ENCODE results near the gene TLL1.

TLL1 gene

GRCh38 chr4:166066936-166067335, 193.9 kb downstream of the TLL1 start:
- no peak for DNase-seq

DNA sequence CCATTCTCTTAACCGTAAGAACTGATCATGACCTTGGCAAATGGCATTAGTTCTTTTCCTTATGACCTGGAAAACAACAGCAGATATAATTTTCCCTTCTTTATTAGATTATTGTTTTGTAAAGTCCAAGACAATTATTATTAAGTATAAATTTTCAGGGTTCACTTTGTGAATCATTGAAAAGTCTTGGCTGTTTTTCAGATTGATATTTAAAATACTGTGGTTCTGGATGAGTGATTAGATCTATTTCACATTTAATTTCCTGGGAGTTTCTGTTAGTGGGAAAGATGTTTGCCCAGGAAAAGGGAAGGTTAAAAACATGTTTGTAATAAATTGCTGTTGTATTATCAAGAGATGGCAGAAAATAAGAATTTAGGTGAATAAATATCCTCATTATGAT, 194.9 kb downstream of the TLL1 start:
- no peak for DNase-seq

GRCh38 chr4:166073783-166074182, 200.7 kb downstream of the TLL1 start:
- DNase-seq: no peak

- DNase-seq: no peak
These were observed 202.6 kb downstream of the TLL1 start for GRCh38 chr4:166075599-166075998.

GRCh38 chr4:166077782-166078181, 204.7 kb downstream of the TLL1 start:
- no peak for DNase-seq

GRCh38 chr4:166078383-166078782, 205.3 kb downstream of the TLL1 start:
- DNase-seq: no peak

- no peak for DNase-seq
These were observed 205.9 kb downstream of the TLL1 start for GRCh38 chr4:166078955-166079354.

- DNase-seq: no peak
These were observed 214.5 kb downstream of the TLL1 start for GRCh38 chr4:166087569-166087968.

GRCh38 chr4:166088576-166088975, 215.5 kb downstream of the TLL1 start:
- DNase-seq: no peak

DNA sequence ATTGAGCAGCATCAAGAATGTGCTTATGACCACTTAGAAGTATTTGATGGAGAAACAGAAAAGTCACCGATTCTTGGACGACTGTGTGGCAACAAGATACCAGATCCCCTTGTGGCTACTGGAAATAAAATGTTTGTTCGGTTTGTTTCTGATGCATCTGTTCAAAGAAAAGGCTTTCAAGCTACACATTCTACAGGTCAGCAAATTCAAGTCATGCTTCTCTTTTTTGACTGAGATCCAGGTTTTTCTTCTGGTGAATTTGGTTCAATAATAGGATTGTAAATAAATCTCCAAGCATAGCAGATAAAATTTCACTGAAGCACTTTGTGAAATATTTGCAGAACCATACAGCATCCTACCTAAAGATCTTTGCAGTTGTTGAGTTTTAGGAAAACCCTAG, 218.1 kb downstream of the TLL1 start:
- DNase-seq: no peak

DNA sequence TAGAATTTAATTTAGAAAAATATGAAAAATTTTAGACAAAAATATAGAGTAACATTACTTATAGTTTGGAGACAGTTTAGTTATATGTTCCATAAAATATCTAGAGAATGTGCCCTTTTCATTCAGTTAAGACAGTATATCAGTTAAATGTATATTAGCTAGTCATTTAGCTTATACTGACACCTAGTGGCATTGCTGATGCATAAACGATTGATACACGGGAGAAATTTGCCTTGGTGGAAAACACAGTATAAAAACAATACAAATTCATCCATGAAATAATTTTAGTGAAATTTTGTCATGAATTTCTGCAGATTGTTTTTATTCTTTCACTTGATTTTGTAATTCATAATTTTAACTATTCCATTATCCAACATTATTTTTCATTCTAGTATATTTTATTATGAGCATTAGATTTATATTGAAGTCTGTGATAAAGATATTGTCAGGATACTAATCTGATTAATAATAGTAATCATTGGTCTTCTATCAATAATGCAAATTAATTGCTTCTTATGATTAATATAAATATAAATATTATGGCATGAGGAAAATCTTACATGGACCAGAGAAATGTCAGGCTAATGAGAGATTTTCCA, 219.0 kb downstream of the TLL1 start:
- no peak for DNase-seq

DNA sequence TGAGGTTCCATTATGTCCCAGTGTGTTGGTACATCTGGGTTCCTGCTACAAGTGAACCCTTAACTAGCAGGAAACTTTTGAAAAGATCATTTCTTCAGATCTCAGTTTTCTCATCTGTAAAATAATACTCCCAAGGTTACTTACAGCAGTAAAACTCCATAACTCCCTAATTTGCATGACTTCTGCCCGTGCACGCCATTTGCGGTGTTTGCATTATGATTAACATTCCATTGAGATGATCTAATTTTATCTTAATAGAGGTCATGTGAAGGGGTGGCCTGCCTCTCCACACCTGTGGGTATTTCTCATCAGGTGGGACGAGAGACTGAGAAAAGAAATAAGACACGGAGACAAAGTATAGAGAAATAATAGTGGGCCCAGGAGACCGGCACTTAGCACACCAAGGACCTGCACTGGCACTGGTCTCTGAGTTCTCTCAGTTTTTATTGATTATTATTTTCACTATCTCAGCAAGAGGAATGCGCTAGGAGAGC, 219.8 kb downstream of the TLL1 start:
- DNase-seq: no peak

- no peak for DNase-seq
These were observed 231.6 kb downstream of the TLL1 start for GRCh38 chr4:166104623-166105022.

- no peak for DNase-seq
These were observed 248.9 kb downstream of the TLL1 start for GRCh38 chr4:166121897-166122296.

GRCh38 chr4:166123546-166123945, 250.5 kb downstream of the TLL1 start:
- no peak for DNase-seq

DNA sequence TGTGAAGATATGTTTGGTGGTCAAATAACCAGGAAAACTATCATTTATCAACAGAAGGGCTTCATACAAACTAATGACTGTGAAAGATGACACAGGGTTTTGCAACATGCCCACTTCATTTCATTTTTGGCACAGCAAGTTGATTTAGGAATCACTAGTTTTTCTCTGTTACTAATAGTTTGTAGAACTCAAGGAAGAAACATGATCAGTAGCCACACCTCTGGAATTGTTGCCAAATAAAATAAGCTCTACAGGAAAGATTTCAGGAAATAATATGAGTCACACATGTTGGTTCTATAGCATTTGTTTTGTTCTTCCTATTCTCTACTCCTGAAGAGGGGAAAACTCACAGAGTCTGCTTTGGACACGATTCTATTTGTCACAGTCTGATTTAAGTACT, 255.4 kb downstream of the TLL1 start:
- no peak for DNase-seq

DNA sequence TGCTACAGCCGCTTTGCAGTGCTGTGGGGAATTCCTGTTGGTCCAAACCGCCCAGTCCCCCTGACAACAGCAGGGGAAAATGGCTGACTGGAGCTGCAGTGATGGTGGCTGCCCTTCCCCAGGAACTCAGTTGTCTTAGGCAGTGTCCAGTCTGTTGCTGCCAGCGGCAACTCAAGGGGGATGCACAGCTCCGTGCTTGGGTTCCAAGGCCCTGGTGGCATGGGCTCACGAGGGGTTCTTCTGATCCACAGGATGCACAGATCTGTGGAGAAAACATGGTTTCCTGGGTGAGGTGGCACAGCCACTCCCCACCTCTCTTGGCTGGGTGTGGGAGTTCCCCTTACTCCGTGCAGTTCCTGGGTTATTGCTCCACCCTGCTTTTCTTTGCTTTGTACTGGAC, 261.2 kb downstream of the TLL1 start:
- DNase-seq: no peak

GRCh38 chr4:166140951-166141350, 267.9 kb downstream of the TLL1 start:
- no peak for DNase-seq

GRCh38 chr4:166143227-166143626, 270.2 kb downstream of the TLL1 start:
- DNase-seq: no peak

- DNase-seq: no peak
These were observed 271.6 kb downstream of the TLL1 start for GRCh38 chr4:166144607-166145006.

- DNase-seq: no peak
These were observed 273.9 kb downstream of the TLL1 start for GRCh38 chr4:166146806-166147540.
